Activated CD8-positive, alpha-beta memory T cell treated with anti-CD3 and anti-CD28 coated beads for 4 hours (primary cell): Measurements from ENCODE around the gene RABL3.
"Not testable (repeated sequence)": the region's sequence is repeated elsewhere in the genome, so short reads cannot be mapped to it uniquely, and the experiment has no call there.

Experiments
- DNase-seq, 2 donors: peaks; one replicate each; pipeline ENCODE4 v3.0.0-alpha.2; 2020; ENCODE audit warnings: low read depth in 2 of 2

The RABL3 gene

GRCh38 chr3:120645083-120645845 lies 97.1 kb downstream of the RABL3 start:
- no peak for DNase-seq

- no peak for DNase-seq
These were observed 99.9 kb downstream of the RABL3 start for GRCh38 chr3:120642368-120642948.

- DNase-seq = no peak
These were observed 100.5 kb downstream of the RABL3 start for GRCh38 chr3:120641696-120642246.

- DNase-seq = no peak
These were observed 102.1 kb downstream of the RABL3 start for GRCh38 chr3:120640231-120640630.

GRCh38 chr3:120638820-120639219 lies 103.5 kb downstream of the RABL3 start:
- DNase-seq = not testable (repeated sequence)

- DNase-seq = no peak
These were observed 104.3 kb downstream of the RABL3 start for GRCh38 chr3:120637851-120638559.

GRCh38 chr3:120636795-120637401 lies 105.4 kb downstream of the RABL3 start:
- no peak for DNase-seq
